ENCODE measurements around the gene RNF214. TPM values are rescaled to one million over a fixed set of nuclear protein-coding genes. Genes with fewer than 3 reads are reported as not detected.

Gene RNF214
- total and polyA plus RNA-seq, 2 donors (not counting 1 experiment from before 2014, with no cell fraction given): 16.0 to 36.1 TPM

GRCh38 chr11:117204283-117205080, 28.0 kb upstream of the RNF214 start:
- H3K36me3 ChIP-seq (replicated peaks in 1 of 2; ENCODE audit: control extremely low read depth in 1 of 2, control insufficient read depth in 1 of 2, extremely low read depth in 1 of 2, insufficient read depth in 2 of 2, low read length in 1 of 2): peaks cover 0 to 40% of the 10 kb centered on the region in 2 experiments
- no peaks in the 10 kb centered on the region for H3K27me3 ChIP-seq (replicated peaks in 1 of 4; ENCODE audit: control extremely low read depth in 1 of 4, control insufficient read depth in 3 of 4, insufficient read depth in 4 of 4, low read length in 3 of 4)
- intact Hi-C loops (cut with micrococcal nuclease): loop anchor here (5.0 kb wide), 1 partner anchor 72 kb away; no protein-coding TSS in a partner anchor
- DNase-seq: peak; percentile 12
- no peaks in the 10 kb centered on the region for H3K9me3 ChIP-seq (ENCODE audit: control extremely low read depth in 1 of 3, control insufficient read depth in 2 of 3, insufficient read depth in 1 of 3, low read length in 2 of 3)
- POLR2A ChIA-PET: interaction anchor here (1.0 kb wide), 1 partner anchor 21 kb away, joined by 3 read pairs; no protein-coding TSS in a partner anchor
- no peak for ATAC-seq (ENCODE audit: low read depth)
- no peak overlapping the region for H3K4me3 ChIP-seq (ENCODE audit: control extremely low read depth in 1 of 5, extremely low read depth in 1 of 5, insufficient read depth in 1 of 5, low read depth in 2 of 5, low read length in 4 of 5)
- no peak overlapping the region for H3K27ac ChIP-seq (ENCODE audit: low read length in 2 of 2)
- Mint-ChIP-seq H3K4me3 (no peak overlapping the region), H3K9me3 (ENCODE audit: insufficient read depth) (no peaks in the 10 kb centered on the region), H3K27me3 (no peaks in the 10 kb centered on the region), H3K27ac (peak overlapping the region; percentile 46), H3K4me1 (peaks cover 12% of the 10 kb centered on the region)
- H3K4me1 ChIP-seq (ENCODE audit: control insufficient read depth in 2 of 2, insufficient read depth in 2 of 2, low read length in 2 of 2): peaks cover 15 to 27% of the 10 kb centered on the region in 2 donors
- no peak overlapping the region for H3K4me2 ChIP-seq (replicated peaks; ENCODE audit: low read depth, low read length, poor library complexity, severe bottlenecking)
- H3K9ac ChIP-seq (ENCODE audit: low read length): no peak overlapping the region
- no peak overlapping the region for H2AFZ ChIP-seq (ENCODE audit: insufficient read depth, low read depth, low read length, poor library complexity, severe bottlenecking)
- CTCF ChIA-PET: interaction anchor here (1.2 to 1.4 kb wide), 3 partner anchors 21 to 24 kb away, joined by 3 to 4 read pairs (median 3); no protein-coding TSS in a partner anchor
- no peaks in the 10 kb centered on the region for H3K79me2 ChIP-seq (ENCODE audit: control insufficient read depth, insufficient read depth, low read length)
- no peak for TF ChIP-seq EZH2 (IDR thresholded peaks at IDR 0.05; ENCODE audit: borderline replicate concordance, insufficient read depth, low read depth, low read length, poor library complexity, severe bottlenecking)
- TF ChIP-seq, protein P1, sequence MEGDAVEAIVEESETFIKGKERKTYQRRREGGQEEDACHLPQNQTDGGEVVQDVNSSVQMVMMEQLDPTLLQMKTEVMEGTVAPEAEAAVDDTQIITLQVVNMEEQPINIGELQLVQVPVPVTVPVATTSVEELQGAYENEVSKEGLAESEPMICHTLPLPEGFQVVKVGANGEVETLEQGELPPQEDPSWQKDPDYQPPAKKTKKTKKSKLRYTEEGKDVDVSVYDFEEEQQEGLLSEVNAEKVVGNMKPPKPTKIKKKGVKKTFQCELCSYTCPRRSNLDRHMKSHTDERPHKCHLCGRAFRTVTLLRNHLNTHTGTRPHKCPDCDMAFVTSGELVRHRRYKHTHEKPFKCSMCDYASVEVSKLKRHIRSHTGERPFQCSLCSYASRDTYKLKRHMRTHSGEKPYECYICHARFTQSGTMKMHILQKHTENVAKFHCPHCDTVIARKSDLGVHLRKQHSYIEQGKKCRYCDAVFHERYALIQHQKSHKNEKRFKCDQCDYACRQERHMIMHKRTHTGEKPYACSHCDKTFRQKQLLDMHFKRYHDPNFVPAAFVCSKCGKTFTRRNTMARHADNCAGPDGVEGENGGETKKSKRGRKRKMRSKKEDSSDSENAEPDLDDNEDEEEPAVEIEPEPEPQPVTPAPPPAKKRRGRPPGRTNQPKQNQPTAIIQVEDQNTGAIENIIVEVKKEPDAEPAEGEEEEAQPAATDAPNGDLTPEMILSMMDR (IDR thresholded peaks at IDR 0.05): no peak
- H4K20me1 ChIP-seq (ENCODE audit: control insufficient read depth, insufficient read depth, low read length, poor library complexity, severe bottlenecking): no peaks in the 10 kb centered on the region
- WGBS (ENCODE audit: insufficient coverage): 96% methylated on average over 15 of the region's 17 CpGs
